SIG-M5 treated with dmso at 0.1 percent for 504 hours (cell line): ENCODE measurements around the gene CYLC1.
A peak's percentile ranks its signal among the peaks of the same experiment; 100 is the strongest.

ENCODE experiments used
- DNase-seq: peaks from one replicate; lab custom pipeline; 2025; ENCODE audit not compliant: unreplicated experiment; lab: John Stamatoyannopoulos, UW

The CYLC1 gene, protein sequence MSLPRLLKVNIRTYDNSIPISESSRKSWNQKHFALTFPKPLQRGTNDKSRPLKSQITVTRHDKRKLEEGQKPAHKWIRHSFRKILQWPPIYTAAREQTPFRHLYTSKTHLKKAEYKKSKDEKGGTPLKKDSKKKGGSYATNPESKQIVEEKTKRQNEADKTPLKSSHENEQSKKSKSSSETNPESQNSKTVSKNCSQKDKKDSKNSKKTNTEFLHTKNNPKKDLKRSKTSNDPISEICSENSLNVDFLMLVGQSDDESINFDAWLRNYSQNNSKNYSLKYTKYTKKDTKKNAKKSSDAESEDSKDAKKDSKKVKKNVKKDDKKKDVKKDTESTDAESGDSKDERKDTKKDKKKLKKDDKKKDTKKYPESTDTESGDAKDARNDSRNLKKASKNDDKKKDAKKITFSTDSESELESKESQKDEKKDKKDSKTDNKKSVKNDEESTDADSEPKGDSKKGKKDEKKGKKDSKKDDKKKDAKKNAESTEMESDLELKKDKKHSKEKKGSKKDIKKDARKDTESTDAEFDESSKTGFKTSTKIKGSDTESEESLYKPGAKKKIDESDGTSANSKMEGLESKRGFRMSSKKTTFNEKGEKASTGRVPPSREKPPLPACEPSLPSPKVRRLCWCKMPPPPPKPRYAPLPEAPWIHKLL

DNA sequence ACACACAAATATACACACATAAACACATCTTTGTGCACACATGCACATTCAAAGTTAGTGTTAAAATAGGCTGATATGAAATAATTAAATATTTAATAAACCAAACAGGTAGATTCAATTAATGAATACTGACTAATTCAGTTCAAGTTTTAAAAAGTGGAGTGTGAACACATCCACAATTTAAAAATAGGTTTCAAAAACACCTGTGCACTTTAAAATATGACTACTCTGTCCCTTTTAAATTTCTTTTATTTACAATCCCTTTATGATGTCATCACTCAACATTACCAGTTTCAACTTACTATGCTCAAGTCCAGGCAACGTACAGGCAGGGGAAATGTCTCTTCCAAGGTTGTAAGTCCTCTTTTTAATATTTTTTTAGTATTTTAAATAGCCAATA lies at the start of gene CYLC1:
TSS of gene CYLC1 (plus strand) at position 301 of the 400 bp plus-strand sequence. CDS start at position 338, 37 bp downstream.
- DNase-seq = no peak

GRCh38 chrX:83819304-83819703 lies 41.6 kb upstream of the CYLC1 start:
- no peak for DNase-seq

- DNase-seq = peak; percentile 3
These were observed 31.1 kb upstream of the CYLC1 start for GRCh38 chrX:83829874-83830273.

DNA sequence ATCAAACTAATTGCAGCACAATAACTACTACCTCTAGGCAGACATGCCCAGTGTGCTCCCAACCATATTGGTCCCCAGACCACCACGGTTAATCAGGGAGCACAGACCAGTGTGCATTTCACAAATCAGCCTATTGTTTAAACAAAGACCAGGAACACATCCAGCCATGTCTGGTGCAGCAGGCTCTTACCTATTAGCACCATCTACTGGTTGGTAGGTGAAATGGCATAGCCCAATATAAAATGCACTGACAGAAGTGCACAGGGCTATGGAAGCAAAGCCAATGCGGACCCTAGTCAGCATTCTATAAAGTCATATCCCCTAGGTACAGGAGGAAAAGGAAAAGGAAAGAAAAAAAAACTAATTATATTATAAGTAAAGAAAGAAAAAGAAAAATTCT lies 15.5 kb upstream of the CYLC1 start:
- peak; percentile 50 for DNase-seq

DNA sequence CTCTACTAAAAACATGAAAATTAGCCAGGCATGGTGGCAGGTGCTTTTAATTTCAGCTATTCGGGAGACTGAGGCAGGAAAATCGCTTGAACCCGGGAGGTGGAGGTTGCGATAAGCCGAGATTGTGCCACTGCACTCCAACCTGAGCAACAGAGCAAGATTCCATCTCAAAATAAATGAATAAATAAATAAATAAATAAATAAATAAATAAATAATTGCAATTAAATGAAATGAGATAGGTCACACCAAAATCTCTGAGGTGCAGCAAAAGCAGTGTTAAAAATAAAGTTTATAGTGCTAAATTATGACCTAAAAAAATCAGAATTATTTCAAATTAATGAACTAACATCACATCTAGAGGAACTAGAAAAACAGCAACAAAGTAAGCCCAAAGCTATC lies 13.6 kb upstream of the CYLC1 start:
- DNase-seq = no peak

GRCh38 chrX:83888585-83888984 lies 27.6 kb downstream of the CYLC1 start:
- no peak for DNase-seq

DNA sequence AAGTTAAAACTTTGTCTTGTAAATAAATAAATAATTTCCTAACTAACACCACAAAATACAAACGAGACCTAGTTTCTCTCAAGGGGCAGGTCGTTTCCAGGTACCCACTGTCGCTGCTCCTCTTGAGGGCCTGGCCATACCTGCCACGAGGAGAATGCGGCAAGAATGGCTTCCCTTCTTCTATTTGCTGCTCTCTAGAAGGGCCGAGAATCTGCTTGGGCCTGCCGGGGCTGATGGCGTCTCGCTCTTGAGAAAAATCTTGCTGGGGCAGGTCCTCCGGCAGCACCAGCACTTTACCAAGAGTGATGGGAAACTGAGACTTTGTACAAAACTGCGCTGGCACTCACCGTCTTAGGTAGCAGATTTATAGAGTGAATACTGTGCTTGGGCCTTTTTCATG lies 31.5 kb downstream of the CYLC1 start:
- DNase-seq = no peak

GRCh38 chrX:83906921-83907320 lies 46.0 kb downstream of the CYLC1 start:
- no peak for DNase-seq

GRCh38 chrX:83916525-83916924 lies 55.6 kb downstream of the CYLC1 start:
- DNase-seq = peak; percentile 9

DNA sequence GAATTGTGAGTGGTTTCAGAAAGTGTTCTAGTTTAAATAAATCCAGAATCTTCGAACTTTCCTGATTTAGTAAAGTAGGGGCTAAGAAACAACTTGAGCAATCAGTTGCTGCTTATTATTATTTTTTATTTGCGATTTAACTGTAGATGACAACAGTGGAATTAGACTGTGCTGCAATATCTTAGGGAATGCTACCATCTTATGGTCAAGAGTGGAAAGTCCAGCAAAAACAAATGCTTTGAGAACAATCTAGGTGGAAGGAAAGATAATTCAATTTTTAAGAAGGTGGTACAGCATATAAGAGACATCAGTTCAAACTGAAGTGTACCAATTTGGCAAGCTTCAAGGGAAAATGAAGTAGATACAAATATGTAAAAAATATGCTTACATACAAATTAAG lies 73.3 kb downstream of the CYLC1 start:
- DNase-seq = no peak
